ENCODE results near the gene MOB3A.

MOB3A gene

DNA sequence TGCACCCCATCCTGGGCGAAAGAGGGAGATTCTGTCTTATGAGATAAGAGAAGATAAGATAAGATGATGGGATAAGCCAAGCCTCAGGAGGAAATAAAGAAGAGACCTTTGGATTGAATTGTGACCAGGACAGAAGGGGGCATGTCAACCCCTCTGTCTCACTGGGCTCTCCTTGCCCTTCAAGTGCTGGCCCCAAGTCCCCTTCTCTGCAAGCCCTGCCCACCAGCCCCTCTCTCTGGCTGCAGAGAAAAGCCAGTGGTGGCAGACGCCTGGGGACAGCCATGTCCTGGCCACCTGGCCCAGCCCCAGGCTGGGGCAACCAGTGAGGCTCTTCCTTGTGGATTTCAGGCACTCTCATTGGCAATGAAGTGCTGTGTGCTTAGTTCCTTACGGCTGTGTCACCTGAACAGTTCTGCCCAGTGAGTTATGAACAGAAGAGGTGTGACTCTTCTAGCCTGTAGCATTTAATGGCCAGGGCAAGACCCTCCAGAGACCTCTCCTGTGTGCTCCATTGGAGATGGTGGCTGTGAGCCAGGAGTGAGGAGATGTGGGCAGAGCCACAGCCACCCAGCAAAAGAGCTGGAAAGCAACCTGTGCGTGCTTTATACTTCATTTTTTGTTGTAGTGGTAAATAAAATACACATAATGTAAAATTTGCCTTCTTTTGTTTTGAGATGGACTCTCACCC lies 74.5 kb downstream of the MOB3A start:
- DNase-seq, result no peak
